ENCODE measurements around the gene GRAMD1A. TPM values are rescaled to one million over a fixed set of nuclear protein-coding genes. Genes with fewer than 3 reads are reported as not detected.
"Not testable (repeated sequence)": the region's sequence is repeated elsewhere in the genome, so short reads cannot be mapped to it uniquely, and the experiment has no call there.

Gene GRAMD1A
- total RNA-seq, 2 experiments from 2014 or later, result 221 to 229 TPM

DNA sequence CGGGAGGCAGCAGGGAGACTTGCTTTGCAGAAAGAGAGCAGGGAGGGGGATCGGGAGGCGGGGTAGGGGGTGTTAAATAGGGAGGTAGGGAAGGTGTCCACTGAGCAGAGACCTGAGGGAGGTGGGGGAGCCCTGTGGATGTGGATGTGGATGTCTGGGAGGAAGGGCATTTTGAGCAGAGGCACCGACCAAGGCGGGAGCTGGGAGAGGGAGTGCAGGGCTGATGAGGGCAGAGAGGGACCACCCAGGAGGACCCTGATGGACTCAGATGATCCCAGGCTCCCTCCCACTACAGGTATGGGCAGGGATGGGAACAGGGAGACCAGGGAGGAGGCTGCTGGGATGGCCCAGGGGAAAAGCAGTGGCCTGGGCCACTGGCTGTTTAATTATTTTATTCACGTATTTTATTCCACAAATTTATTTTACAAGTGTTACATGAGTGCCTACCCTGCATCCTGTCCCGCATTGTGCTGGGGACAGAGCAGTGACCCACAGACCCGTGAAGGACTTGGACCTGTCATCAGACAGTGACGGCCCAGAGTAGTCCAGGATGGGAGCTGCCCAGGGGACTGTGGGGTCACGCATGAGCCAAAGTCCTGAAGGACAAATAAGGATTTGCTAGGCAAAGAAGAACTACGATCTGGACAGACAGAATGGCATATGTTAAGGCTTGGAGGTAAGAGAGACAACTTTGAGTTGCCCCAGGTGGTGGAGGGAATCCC is 5.3 kb downstream of the GRAMD1A start:
- H3K36me3 ChIP-seq (ENCODE audit: insufficient read depth, low read length), result peaks cover 55% of the 10 kb centered on the region

DNA sequence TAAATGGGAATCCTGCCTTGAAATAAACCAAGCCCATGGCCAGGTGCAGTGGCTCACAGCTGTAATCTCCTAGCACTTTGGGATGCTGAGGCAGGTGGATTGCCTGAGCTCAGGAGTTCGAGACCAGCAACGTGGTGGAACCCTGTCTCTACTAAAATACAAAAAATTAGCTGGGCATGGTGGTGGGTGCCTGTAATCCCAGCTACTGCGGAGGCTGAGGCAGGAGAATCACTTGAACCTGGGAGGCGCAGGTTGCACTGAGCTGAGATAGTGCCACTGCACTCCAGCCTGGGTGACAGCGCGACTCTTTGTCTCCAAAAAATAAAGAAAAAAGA is 5.9 kb downstream of the GRAMD1A start:
- peaks cover 73% of the 10 kb centered on the region for H3K4me1 ChIP-seq (ENCODE audit: insufficient read depth, low read length)
- H3K9me3 Mint-ChIP-seq; H3K4me3 ChIP-seq (ENCODE audit: low read length); H3K27me3 Mint-ChIP-seq; H3K9me3 ChIP-seq (ENCODE audit: control insufficient read depth in 1 of 2, insufficient read depth in 1 of 2, low read length in 2 of 2); DNase-seq; H3K27me3 ChIP-seq (ENCODE audit: control insufficient read depth in 1 of 2, insufficient read depth in 2 of 2, low read length in 2 of 2); ATAC-seq (ENCODE audit: poor library complexity); CTCF ChIA-PET: not testable (repeated sequence)
- intact Hi-C loops (cut with DNase I, micrococcal nuclease), result loop anchor here in 1 of 2 experiments (10.0 kb wide), 1 partner anchor 331 kb away; the partner anchor contains the start of genes SCGB2B2 and ZNF302
- H3K4me1 Mint-ChIP-seq (ENCODE audit: low read depth), result peaks cover 63% of the 10 kb centered on the region
- peaks cover 71% of the 10 kb centered on the region for H3K36me3 Mint-ChIP-seq (ENCODE audit: low read depth)
- peaks cover 60% of the 10 kb centered on the region for H3K36me3 ChIP-seq (ENCODE audit: insufficient read depth, low read length)
- POLR2A ChIA-PET, result interaction anchor here (1.6 to 11.9 kb wide), 2 partner anchors 7 to 14 kb away, joined by 4 to 205 read pairs; partner anchors contain the start of gene GRAMD1A
- peak overlapping the region in 1 of 2 donors; percentile 14 for H3K27ac ChIP-seq (ENCODE audit: low read depth in 1 of 2, low read length in 2 of 2)
- peak overlapping the region; percentile 75 for H3K27ac Mint-ChIP-seq
- H3K4me3 Mint-ChIP-seq, result peak overlapping the region; percentile 56

More for the DNA sequence above, 5.3 kb downstream of the GRAMD1A start:
- peaks cover 69% of the 10 kb centered on the region for H3K36me3 Mint-ChIP-seq (ENCODE audit: low read depth)
- intact Hi-C loops (cut with DNase I, micrococcal nuclease), result loop anchor here in 1 of 2 experiments (10.0 kb wide), 1 partner anchor 331 kb away; the partner anchor contains the start of genes SCGB2B2 and ZNF302
- H3K27me3 Mint-ChIP-seq, result no peaks in the 10 kb centered on the region
- ATAC-seq (ENCODE audit: poor library complexity) (no peak), DNase-seq (no peak)
- CTCF ChIA-PET, result no interaction called here
- Histone ChIP-seq H3K27ac (ENCODE audit: low read depth in 1 of 2, low read length in 2 of 2) (peak overlapping the region in 1 of 2 donors; percentile 14), H3K27me3 (ENCODE audit: control insufficient read depth in 1 of 2, insufficient read depth in 2 of 2, low read length in 2 of 2) (no peaks in the 10 kb centered on the region), H3K9me3 (ENCODE audit: control insufficient read depth in 1 of 2, insufficient read depth in 1 of 2, low read length in 2 of 2) (no peaks in the 10 kb centered on the region), H3K4me1 (ENCODE audit: insufficient read depth, low read length) (peaks cover 67% of the 10 kb centered on the region), H3K4me3 (ENCODE audit: low read length) (no peak overlapping the region)
- TF ChIP-seq, protein P1, sequence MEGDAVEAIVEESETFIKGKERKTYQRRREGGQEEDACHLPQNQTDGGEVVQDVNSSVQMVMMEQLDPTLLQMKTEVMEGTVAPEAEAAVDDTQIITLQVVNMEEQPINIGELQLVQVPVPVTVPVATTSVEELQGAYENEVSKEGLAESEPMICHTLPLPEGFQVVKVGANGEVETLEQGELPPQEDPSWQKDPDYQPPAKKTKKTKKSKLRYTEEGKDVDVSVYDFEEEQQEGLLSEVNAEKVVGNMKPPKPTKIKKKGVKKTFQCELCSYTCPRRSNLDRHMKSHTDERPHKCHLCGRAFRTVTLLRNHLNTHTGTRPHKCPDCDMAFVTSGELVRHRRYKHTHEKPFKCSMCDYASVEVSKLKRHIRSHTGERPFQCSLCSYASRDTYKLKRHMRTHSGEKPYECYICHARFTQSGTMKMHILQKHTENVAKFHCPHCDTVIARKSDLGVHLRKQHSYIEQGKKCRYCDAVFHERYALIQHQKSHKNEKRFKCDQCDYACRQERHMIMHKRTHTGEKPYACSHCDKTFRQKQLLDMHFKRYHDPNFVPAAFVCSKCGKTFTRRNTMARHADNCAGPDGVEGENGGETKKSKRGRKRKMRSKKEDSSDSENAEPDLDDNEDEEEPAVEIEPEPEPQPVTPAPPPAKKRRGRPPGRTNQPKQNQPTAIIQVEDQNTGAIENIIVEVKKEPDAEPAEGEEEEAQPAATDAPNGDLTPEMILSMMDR (IDR thresholded peaks at IDR 0.05), result no peak
- peak overlapping the region; percentile 56 for H3K4me3 Mint-ChIP-seq
- POLR2A ChIA-PET, result interaction anchor here (11.9 kb wide), 1 partner anchor 6 kb away, joined by 205 read pairs; the partner anchor contains the start of gene GRAMD1A
- H3K9me3 Mint-ChIP-seq, result no peaks in the 10 kb centered on the region
- peaks cover 60% of the 10 kb centered on the region for H3K4me1 Mint-ChIP-seq (ENCODE audit: low read depth)
- H3K27ac Mint-ChIP-seq, result peak overlapping the region; percentile 75

DNA sequence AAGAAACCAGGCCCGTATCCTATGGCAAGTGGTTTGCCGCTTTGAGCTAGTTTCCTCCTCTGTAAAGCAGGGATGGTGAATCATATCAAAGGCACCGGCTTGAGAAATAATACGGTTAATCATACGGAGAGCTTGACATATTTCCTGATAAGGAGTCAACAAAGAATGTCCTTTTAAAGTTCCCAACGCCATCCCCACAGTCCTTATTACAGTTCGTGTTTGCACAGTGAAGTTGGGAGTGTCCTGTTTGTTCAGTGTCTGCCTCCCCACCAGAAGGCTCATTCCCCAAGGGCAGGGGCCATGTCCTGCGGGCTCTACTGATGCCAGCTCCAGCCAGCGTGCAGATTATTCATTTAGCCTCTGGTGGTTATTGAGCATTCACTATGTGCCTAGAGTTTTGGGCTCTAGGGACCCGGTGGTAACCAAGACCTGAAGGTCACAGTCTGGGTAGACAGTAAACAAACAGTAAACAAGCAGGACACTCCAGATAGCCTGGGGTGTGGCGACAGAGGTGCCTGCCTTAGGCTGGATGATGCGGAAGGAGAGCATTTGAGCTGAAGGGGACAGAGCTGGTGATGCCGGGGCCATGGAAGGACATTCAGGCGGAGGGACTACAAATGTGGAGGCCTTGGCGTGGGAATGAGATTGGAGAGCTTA is 6.3 kb downstream of the GRAMD1A start:
- TF ChIP-seq, protein P1 (IDR thresholded peaks at IDR 0.05), result no peak
- Histone ChIP-seq H3K27ac (ENCODE audit: low read depth in 1 of 2, low read length in 2 of 2) (no peak overlapping the region), H3K27me3 (ENCODE audit: control insufficient read depth in 1 of 2, insufficient read depth in 2 of 2, low read length in 2 of 2) (no peaks in the 10 kb centered on the region), H3K4me1 (ENCODE audit: insufficient read depth, low read length) (peaks cover 74% of the 10 kb centered on the region), H3K36me3 (ENCODE audit: insufficient read depth, low read length) (peaks cover 65% of the 10 kb centered on the region), H3K9me3 (ENCODE audit: control insufficient read depth in 1 of 2, insufficient read depth in 1 of 2, low read length in 2 of 2) (no peaks in the 10 kb centered on the region), H3K4me3 (ENCODE audit: low read length) (no peak overlapping the region)
- no peaks in the 10 kb centered on the region for H3K27me3 Mint-ChIP-seq
- H3K4me1 Mint-ChIP-seq (ENCODE audit: low read depth), result peaks cover 65% of the 10 kb centered on the region
- peak overlapping the region; percentile 75 for H3K27ac Mint-ChIP-seq
- H3K4me3 Mint-ChIP-seq, result peak overlapping the region; percentile 3
- POLR2A ChIA-PET, result interaction anchor here (0.5 to 11.9 kb wide), 4 partner anchors 7 to 31 kb away, joined by 3 to 205 read pairs (median 4); partner anchors contain the start of gene GRAMD1A
- DNase-seq (no peak), ATAC-seq (ENCODE audit: poor library complexity) (no peak)
- intact Hi-C loops (cut with DNase I, micrococcal nuclease), result loop anchor here in 1 of 2 experiments (10.0 kb wide), 1 partner anchor 332 kb away; the partner anchor contains the start of genes SCGB2B2 and ZNF302
- CTCF ChIA-PET, result interaction anchor here (1.5 kb wide), 1 partner anchor 38 kb away, joined by 3 read pairs; no protein-coding TSS in a partner anchor
- H3K9me3 Mint-ChIP-seq, result no peaks in the 10 kb centered on the region
- peaks cover 72% of the 10 kb centered on the region for H3K36me3 Mint-ChIP-seq (ENCODE audit: low read depth)

All from CD4-positive, alpha-beta T cell (primary cell).